A549 (cell line): ENCODE measurements around the gene GPAM.

Experiments used
- CTCF ChIP-seq: fragments of >200 bp; sonication (Bioruptor Twin); formaldehyde crosslinking; IDR thresholded peaks from 3 replicates; pipeline ENCODE4 v1.5.1; 2016
- REST ChIP-seq: fragments of 200-600 bp; sonication (generic); IDR thresholded peaks from 2 replicates; pipeline ENCODE4 v1.6.1; 2016; ENCODE audit warnings: antibody characterized with exemption, mild to moderate bottlenecking, moderate library complexity

- TF ChIP-seq CTCF (peak; percentile 80), REST (no peak)
These were observed 43.2 kb downstream of the GPAM start for GRCh38 chr10:112140110-112140970.
